ENCODE measurements around the gene IL17RC.

- TF ChIP-seq CTCF (IDR thresholded peaks at IDR 0.05; ENCODE audit: control extremely low read depth in 1 of 3, insufficient read depth in 1 of 3, low read depth in 1 of 3, low read length in 3 of 3) (no peak), CHD2 (IDR thresholded peaks at IDR 0.05; ENCODE audit: low read length) (no peak), POLR2A (IDR thresholded peaks at IDR 0.05; ENCODE audit: control extremely low read depth in 1 of 2, low read depth in 2 of 2, low read length in 2 of 2) (no peak)
Observed at GRCh38 chr3:9883706-9884554, 33.0 kb upstream of the IL17RC start.
